NCI-H2029 treated with DMSO at 0.1 percent for 48 hours (cell line): ENCODE data around the gene PAXX.
A peak's percentile ranks its signal among the peaks of the same experiment; 100 is the strongest.

Experiments used
- DNase-seq: peaks from one replicate; lab custom pipeline; 2025; lab: John Stamatoyannopoulos, UW

Gene PAXX

DNA sequence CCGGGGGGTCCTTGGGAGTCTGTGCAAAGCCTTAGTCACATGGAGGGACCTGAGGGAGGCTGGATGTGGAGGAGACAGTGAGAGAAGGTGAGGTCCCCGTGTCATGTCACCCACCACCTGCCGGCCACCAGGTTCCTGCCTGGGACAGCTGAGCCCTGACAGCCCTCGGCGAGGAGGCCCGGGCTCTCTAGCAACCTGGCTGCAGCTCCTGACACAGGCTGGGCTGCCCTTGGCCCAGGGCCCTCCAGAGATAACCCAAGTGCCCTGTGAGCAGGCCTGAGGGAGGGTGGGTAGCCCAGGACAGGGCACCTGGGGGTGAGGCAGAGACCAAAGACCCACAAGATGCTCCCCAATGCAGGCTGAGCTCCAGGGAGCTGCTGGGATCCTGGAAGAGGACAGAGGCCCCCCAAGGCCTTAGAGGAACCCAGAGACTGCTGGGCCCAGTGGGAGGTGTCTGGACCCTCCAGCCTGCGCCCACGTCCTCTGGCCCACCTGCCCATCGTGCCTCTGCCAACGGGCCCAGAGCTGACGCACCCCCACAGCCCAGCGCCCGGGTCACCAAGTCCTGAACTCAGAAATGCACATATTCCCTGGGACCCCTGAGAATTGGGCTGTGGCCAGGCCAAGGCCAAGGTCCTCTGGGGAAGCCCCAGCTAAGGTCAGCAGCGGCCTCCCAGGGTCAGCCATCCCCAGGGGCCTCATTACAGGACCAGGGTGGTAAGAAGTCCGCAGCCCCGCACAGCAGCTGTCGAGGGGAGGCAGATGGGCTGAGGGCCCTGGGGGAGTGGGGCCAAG, 23.7 kb upstream of the PAXX start:
- DNase-seq: no peak

DNA sequence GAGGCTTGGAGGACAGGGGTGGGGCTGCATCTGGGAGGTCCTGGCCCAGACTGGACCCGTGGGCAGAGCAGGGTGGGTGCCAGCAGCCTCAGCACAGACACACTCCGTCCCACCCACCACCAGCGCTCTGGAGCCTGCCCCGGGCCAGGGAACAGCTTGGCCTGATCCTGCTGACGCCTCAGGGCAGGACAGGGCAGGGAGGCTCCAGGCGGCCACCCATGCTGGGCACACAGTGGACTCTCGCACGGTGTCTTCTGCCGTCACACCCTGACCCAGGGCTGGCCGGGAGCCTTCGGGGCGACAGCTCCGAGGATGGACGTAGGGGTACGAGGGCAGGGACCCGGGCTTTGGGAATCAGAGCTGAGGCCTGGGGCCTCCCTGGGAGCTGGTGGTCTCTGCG, 23.1 kb upstream of the PAXX start:
- no peak for DNase-seq

DNA sequence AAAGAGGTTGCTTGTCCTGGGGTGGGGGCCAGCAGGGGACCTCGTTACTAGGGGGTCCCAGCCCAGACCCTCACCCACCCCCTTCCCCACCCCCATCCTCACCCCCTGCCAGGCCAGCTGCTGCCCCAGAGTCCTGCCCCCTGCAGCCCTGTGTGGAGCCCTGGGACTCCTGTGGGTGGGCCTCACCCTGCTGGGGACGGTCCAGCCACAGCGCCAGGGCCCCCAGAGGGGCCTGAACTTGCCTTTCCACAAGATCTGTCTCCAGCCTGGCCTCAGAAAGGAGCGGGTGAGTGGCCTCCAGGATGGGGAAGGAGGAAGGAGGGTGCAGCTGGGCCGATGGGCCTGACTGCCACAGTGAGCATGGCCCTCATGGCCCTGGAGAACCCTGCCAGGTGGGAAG, 22.4 kb upstream of the PAXX start:
- DNase-seq: no peak

DNA sequence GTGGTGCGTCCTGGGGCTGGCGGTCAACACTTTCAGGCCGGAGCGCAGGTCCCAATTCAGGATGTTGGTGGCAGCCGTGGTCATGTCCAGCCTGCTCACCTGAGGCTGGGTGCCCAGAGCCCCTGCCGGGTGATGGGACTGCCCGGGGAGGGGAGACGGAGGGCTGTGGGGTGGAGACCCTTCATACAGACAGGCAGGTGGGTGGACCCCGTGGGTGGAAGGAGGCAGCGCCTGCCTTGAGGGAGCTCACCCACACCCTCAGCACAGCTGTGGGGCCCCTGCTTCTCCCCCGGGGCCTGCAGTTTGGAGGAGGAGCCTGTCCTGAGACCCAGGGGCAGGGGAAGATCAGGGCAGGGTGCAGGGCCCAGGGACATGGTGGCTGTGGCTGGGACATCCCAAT, 21.9 kb upstream of the PAXX start:
- DNase-seq: no peak

DNA sequence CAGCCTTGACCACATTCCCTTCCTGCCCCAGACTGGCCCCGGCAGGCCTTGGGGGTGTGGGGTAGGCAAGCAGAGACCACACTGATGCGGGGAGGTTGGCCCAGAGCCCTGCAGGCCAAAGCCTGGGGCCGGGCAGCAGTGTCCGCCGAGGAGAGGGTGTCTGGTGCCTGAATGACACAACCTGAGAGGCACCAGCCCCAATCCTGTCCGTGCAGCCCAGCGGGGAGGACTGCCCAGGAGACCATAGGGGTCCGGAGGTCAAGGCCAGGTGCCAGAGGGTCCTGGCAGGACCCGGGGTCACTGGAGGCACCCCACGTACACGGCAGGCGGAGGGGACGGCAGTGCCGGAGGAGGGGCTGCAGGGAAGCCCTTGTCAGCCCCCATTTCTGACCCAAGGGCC, 20.5 kb upstream of the PAXX start:
- no peak for DNase-seq

DNA sequence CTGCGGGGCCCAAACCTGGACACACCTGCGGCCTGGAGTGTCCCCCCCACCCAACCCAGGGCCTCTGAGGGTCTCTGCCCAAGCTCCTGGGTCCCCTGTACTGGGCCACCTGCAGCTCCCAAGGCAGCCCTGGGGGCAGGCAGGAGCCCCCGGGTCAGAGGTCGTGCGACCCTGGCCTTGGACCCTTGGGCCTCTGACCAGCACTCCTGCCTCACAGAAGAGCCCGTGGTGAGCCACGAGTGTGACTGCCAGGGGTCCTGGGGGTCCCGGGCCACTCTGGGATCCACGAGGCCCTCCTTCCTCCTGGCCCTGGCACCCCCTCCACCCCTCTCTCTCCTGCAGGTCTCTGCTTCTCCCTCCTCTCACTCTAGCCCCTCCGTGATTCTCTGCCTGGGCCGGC, 19.9 kb upstream of the PAXX start:
- DNase-seq: no peak

DNA sequence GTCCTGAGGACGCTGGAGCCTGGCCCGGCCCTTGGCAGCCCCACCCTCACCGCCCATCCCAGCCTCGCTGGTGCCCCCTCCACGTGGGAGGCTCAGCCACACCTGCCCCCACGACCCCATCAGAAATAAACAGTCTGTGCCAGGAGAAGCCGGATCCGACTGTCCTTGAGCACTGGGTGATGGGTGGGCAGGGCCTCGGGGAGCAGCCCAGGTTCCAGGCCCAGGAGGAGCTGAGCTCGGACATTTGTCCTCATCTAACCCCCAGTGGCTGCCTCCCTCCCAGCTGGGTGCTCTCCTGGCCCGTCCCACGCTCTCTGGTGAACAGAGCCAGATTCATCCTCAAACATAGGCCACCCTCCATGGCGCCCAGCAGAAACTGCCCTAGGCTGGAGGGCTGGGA, 19.5 kb upstream of the PAXX start:
- DNase-seq: no peak

DNA sequence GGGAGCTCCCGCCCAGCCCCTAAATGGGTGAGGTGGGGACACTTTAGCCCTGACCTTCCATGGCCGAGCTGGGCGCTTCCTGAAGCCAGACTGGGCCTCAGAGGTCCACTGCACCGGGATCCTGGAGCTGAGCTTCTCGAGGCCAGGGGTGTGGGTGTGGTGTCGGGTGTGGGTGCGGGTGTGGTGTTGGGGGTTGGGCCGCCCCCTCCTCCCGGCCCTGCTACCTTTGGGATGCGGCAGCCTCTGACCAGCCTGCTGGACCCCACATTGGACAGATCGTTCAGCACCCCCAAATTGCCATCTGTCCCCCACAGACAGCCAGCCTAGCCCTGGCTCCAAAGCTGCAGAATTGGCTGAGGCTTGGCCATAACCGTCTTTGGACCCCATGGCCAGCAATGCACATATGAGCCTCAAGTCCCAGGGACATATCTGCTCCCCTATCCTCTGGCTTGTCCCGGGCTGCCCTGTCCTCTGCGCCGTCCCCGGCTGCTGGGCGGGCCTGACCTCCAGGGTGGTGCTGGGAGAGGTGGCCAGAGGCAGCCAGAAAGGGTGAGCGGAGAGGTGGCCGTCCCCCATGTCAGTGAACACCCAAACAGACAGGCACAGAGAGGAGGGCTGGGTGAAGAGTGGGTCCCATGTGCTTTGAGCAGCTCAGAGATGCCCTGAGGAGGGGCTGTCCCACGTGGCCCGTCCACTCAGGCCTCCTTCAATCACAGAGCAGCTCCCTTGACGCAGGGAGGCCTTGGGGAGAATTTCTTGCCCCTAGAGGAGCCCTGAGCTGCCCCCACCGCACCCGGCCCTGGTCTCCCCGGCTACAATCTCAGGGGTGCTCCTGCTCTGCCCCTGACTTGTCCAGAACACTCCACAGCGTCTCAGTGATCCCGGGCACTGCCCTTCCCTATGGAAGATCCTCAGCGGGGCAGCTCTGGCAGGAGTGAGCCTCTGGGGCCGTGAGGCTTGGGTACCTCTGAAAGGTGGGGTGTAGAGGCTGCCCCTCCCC, 18.3 kb upstream of the PAXX start:
- no peak for DNase-seq

DNA sequence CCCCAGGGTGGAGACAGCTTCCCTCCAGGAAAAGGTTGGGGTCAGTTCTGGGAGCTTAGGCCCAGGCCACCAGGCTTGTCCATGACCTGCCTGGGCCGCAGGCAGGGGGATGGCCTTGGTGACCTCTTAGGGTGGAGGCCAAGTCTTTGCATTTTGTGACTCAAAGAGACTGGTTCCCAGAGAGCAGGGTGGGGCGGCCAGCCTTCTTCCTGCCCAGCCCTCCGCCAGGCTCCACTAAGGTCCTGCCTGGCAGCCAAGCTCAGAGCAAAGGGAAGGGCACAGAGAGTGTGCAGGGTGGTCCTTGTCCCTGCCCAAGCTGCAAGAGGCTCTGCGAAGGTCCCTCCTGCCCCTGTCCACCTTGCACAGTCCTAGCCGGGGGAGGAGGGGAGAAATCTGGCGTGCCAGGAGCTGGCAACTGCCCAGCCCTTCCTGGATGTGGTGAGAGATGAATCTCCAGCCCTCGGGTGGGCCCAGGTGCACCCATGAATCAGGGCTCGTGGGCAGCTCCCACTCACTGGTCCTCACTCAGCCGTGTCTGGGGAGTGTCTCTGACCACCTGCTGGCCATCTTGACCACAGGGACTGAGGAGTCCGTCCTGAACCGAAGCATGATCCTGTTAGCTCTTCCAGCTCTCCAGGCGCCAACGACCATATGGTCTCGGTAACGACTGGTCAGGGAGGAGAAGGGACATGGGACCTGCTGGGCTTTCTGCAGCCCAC, 17.2 kb upstream of the PAXX start:
- no peak for DNase-seq

DNA sequence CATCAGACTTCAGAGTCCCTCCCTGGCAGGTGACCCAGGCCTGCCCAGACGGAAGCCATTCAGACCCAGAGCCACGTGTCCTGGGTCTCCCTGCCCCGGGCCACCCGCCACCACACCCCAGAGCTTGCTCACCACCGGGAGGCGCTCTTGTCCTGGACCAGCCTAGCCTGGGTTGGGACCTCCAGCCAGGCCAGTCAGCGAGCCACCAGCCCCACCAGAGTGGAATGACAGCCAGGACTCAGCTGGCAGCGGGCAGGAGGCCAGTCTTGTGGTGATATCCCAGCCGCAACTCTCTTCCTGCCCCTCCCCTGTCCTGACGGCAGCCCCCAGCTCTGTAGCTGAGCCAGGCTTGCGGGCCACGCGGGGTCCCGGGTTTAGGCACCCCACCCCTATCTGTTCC, 16.6 kb upstream of the PAXX start:
- DNase-seq: no peak

DNA sequence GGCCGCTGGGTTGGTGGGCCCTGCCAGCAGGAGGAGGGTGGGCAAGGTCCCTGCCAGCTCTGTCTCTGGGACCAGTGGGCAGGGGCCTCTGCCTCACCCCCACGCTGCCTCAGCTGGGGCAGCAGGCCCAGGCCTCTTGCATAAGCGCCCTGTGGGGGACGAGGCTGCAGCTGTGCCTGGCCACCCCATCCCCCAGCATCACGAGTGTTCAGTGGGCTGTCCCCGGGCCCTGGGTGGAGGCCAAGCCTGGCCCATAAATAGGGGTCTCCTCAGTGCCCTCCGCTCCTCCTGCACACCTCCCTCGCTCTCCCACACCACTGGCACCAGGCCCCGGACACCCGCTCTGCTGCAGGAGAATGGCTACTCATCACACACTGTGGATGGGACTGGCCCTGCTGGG, 15.0 kb upstream of the PAXX start, which contains the start of gene PTGDS:
PTGDS (plus strand) TSS at position 282 of the 400 bp plus-strand sequence; CDS start at position 357, 75 bp downstream.
- DNase-seq: no peak

DNA sequence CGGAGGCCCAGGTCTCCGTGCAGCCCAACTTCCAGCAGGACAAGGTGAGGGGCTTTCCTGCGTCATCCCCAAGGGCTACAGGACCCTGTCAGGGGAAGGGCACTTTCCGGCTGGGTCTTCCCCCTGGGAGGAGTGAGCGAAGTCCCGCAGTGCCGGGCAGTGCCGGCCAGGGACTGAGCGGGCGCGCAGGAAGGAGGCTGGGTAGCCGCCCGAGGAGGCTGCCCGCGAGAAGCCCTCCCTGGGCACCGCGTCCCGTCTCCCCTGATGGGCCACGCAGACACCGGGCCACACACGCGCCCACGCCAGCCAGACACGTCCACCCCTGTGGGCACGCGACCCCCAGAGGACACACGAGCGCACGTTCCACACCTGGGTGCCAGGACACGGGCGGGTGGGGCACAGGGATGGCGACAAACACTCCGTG, 14.6 kb upstream of the PAXX start:
- no peak for DNase-seq

DNA sequence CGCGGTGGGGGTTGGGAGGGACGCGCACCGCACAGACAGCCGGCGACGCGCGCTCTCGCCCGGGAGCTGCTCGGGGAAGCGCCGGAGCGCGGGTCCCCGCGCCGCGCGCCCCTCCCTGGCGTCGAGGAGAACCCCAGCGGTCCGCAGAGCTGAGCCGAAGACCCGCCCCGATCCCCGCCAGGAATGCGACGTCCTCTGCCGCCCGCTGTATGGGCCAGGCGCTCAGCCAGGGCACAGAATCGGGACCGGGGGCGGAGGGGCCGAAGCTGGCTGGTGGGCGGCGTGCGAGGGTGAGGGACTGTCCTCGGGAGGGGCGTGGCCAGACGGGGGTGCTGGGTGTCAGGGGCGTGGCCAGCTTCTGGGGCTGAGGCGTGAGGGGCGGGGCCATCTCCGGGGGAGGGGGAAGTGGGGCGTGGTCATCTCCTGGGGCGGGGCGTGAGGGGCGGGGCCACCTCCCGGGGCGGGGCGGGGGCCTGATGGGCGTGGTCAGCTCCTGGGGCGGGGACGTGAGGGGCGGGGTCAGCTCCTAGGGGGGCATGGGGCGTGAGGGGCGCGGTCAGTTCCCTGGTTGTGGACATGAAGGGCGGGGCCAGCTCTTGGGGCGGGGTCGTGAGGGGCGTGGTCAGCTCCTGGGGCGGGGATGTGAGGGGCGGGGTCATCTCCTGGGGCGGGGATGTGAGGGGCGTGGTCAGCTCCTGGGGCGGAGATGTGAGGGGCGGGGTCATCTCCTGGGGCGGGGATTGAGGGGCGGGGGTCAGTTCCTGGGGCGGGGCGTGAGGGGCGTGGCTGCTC, 14.0 kb upstream of the PAXX start:
- peak; percentile 12 for DNase-seq

DNA sequence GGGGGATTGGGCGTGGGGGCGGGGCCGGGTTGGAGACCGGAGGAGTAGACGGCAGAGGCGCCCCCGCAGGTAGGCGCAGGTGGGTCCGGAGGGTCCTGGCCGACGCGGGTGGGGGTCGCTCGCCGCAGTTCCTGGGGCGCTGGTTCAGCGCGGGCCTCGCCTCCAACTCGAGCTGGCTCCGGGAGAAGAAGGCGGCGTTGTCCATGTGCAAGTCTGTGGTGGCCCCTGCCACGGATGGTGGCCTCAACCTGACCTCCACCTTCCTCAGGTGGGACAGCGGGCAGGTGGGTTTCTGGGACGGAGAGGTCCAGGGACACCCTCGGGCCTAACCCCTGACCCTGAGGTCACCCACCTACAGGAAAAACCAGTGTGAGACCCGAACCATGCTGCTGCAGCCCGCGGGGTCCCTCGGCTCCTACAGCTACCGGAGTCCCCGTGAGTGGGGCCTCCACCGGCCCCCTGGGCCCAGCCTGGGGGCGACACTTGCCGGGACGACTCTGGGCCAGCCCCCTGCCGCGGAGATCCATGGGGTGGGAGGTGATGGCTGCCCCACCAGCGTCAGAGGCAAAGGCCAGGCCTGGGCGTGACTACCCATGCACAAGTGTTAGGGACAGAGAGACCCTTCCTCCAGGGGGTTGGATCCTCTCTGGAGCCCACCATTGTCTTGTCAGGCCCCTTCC, 13.2 kb upstream of the PAXX start:
- no peak for DNase-seq

DNA sequence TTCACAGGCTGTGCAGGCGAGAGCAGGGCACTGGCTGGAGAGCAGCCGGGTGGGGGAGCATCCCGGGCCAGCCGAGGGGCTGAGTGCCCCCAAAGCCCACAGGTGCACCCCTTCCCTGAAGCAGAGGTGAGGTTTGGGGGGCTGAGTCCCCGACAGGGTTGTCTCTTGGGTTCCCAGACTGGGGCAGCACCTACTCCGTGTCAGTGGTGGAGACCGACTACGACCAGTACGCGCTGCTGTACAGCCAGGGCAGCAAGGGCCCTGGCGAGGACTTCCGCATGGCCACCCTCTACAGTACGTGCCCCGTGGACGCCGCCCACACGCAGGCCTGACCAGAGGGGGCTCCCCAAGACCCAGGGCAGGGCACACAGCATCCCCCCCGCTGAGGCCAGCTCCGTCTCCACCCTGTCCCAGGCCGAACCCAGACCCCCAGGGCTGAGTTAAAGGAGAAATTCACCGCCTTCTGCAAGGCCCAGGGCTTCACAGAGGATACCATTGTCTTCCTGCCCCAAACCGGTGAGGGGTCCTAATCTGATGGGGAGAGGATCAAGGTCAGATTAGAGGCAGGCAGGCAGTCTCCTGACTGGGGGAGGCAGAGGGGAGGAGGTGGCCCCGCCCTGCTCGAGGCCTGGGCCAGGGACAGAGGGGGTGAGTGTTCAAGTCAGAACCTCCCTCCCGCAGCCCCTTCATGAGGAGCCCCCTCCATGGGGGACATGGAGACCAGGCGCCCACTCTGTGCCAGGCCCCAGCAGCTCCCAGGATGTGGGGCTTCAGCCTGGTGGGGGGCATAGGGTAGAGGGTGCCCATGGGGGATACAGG, 12.2 kb upstream of the PAXX start:
- DNase-seq: no peak

DNA sequence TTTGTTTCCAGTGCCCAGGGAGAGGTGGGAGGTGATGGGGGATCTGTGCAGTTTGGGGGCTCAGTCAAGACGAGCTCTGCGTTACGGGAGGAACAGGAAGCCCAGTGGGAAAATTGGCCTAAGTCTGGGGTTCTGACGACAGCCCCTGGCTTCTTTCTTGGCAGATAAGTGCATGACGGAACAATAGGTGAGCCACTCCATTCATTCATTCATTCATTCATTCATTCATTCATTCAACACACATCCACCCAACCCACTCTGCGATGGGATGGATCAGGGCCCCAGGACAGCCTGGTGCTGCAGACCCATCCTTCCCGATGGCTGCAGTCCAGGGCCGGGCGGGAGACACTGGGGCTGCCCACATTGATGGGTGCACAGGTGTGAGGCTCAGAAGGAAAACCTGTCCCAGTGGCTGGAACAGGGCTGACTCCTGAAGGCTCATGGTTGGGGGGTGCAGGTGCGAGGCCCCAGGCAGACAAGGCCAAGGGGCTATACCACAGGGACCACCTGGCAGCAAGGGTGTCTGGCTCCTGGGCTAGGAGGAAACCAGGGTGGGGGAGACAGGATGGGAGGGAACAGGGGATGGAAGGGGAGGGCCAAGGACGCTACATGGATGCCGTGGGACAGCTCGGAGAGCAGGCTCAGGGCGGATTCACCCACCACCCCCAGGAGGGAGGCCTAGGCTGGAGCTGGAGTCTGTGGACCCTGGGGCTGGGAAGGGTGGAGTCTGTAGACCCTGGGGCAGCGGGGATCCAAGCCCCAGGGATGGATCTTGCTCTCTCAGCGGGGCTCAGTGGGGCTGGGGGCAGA, 11.3 kb upstream of the PAXX start:
- DNase-seq: no peak

DNA sequence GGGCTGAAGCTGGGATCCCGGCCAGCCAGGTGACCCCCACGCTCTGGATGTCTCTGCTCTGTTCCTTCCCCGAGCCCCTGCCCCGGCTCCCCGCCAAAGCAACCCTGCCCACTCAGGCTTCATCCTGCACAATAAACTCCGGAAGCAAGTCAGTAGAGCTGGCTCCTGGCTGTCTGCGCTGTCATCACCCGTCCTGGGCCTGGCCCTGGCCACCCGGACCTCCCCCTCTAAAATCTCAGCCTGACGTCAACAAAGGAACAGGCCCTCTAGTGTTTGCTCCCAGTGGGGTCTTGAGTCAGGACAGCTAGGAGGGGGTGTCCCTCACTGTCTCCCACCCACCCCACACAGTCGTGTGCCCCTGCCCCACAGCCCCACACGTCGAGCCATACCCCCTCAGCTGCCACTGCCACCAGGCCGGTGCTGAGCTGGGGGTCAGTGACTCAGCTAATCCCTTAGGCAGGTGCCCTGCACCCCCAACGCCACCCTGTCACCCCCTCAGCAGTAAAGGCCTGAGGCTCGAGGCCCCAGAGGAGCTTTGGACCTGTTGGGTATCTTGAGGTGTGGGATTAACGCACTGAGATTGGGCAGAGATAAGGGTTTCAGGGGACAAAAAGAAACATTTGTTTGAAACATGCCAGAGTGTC, 10.5 kb upstream of the PAXX start:
- DNase-seq: no peak

DNA sequence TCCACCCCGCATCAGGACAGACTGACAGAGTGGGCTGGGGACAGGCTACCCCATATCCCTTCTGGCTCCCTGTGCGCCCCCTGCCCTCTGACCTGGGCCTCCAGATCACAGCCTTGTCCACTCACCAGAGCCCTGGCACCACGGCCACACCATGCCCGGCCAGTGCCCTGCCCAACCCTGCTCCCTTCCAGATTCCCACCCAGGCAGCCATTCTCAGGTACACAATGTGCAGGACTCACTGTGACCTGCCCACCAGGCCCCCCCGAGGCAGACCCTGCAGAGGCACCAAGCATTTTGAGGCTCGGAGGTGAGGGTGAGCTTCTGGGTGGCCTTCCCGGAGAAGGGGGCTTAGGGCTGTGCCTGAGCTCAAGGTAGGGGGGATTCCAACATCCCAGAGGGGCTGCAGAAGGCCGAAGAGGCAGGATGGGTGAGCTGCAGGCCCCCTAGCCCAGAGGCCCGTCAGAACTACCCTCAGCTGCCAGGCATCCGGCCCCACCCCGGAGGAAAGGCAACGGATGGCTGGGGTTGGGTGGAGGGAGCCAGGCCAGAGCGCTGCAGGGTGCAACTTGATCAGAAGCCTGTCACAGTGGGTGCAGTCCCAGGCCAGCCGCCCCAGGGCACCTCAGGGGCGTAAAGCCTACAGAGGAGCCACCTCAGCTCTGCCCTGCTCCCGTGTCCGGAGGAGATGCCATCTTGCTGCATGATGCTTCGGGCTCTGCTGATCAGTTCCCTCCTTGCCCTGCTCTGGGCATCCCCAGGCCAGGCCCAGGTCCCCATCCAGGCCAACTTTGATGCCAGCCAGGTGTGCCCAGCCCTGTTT, 9.8 kb upstream of the PAXX start, which contains the start of gene LCNL1:
LCNL1 (plus strand) TSS at position 762 of the 820 bp plus-strand sequence. CDS start 594 bp downstream, outside the sequence.
- DNase-seq: no peak
